ENCODE measurements around the gene RYR2. TPM values are rescaled to one million over a fixed set of nuclear protein-coding genes. Genes with fewer than 3 reads are reported as not detected.

RYR2 gene
- total RNA-seq, 1 donor from 2014 or later, result 15.2 TPM

DNA sequence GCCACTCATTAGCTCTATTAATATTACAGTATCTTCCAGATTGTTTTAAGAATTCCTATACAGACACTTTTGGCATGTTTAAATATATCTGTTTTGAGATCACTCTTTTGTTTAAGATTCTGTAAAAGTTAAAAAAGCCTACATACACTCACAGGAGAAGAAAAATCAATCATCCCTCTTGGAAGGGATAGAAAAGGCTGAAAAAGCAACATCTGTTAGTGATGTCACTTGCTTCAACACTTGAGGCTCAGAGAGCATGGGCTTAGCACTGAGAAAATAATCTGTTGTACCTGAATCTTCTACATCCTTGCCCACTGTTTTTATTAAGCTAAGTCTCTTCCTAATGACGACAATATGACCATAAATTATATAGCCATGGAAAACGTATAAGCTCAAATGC lies 721.8 kb downstream of the RYR2 start:
- Histone ChIP-seq H3K36me3 (no peaks in the 10 kb centered on the region), H3K27me3 (no peaks in the 10 kb centered on the region), H3K9me3 (no peaks in the 10 kb centered on the region), H3K4me1 (no peaks in the 10 kb centered on the region), H3K4me3 (no peak overlapping the region), H3K27ac (no peak overlapping the region)
- intact Hi-C loops (cut with DNase I), result no loop called here
- DNase-seq (ENCODE audit: low spot score in 2 of 2), result no peak
- TF ChIP-seq, protein P1, sequence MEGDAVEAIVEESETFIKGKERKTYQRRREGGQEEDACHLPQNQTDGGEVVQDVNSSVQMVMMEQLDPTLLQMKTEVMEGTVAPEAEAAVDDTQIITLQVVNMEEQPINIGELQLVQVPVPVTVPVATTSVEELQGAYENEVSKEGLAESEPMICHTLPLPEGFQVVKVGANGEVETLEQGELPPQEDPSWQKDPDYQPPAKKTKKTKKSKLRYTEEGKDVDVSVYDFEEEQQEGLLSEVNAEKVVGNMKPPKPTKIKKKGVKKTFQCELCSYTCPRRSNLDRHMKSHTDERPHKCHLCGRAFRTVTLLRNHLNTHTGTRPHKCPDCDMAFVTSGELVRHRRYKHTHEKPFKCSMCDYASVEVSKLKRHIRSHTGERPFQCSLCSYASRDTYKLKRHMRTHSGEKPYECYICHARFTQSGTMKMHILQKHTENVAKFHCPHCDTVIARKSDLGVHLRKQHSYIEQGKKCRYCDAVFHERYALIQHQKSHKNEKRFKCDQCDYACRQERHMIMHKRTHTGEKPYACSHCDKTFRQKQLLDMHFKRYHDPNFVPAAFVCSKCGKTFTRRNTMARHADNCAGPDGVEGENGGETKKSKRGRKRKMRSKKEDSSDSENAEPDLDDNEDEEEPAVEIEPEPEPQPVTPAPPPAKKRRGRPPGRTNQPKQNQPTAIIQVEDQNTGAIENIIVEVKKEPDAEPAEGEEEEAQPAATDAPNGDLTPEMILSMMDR (IDR thresholded peaks at IDR 0.05), result no peak

DNA sequence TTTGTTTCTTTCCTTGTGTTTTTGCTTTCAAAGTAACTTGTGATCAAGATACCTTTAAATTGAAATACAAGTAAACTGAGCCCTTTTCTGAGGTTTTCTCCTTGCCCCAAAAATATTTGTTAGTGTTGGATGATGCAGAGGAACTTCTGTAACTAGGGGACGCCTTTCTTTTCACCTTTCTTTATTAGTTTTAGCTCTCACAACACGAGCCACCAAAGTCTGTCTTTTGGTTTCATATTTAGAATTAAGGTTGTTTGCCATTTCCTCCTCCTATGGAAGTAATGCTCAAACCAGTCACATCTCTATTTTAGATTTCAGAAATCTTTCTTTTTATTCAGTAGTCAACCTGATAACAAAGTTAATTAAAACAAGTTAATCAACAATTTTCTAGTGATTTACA lies 727.9 kb downstream of the RYR2 start:
- TF ChIP-seq, protein P1 (IDR thresholded peaks at IDR 0.05), result no peak
- H3K27me3 ChIP-seq, result no peaks in the 10 kb centered on the region
- no peaks in the 10 kb centered on the region for H3K9me3 ChIP-seq
- no peaks in the 10 kb centered on the region for H3K36me3 ChIP-seq
- DNase-seq (ENCODE audit: low spot score in 2 of 2), result no peak
- no peak overlapping the region for H3K27ac ChIP-seq
- no peaks in the 10 kb centered on the region for H3K4me1 ChIP-seq
- intact Hi-C loops (cut with DNase I), result no loop called here
- H3K4me3 ChIP-seq, result no peak overlapping the region

DNA sequence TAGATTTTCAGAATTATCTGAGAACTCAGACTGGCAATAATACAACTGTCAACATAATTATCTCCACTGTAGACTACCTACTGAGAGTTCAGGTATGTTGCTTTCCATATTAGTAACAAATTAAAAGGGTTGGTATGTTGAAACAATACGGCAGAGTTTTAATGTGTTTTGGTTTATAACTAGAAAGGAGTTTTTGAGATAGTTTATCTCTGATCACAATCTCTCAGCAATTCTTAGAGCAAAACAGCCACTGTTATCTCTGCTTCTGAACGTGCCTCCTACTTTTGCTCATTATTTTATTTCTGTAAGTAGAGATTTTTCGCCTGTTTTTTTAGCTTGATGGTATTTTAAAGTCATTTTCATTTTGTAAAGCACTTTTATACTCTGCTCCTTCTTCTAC lies 730.0 kb downstream of the RYR2 start:
- TF ChIP-seq, protein P1 (IDR thresholded peaks at IDR 0.05), result no peak
- intact Hi-C loops (cut with DNase I), result no loop called here
- H3K27ac ChIP-seq, result no peak overlapping the region

DNA sequence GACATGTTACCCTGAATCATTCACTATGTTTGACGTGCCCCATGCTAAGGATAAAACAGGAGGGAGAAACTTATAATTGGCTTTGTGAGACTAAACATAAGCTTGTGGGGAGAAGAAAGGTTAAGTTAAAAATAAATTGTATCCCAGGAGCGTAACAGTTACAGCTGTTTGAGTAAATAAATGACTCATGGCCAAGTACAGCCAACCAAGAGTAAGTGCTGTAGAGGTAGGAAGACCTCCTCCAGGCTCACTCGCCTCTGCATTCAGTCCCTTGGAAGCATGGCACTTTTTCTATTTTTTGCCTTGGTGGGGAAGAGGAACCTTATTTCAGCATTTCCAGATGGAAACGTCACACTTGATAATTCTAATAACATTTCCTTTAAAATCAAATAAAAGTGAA lies 732.3 kb downstream of the RYR2 start:
- intact Hi-C loops (cut with DNase I), result no loop called here
- TF ChIP-seq, protein P1 (IDR thresholded peaks at IDR 0.05), result no peak

More for the DNA sequence above, 730.0 kb downstream of the RYR2 start:
- H3K27me3 ChIP-seq, result no peaks in the 10 kb centered on the region
- H3K9me3 ChIP-seq, result no peaks in the 10 kb centered on the region
- no peaks in the 10 kb centered on the region for H3K36me3 ChIP-seq
- no peak overlapping the region for H3K4me3 ChIP-seq
- no peaks in the 10 kb centered on the region for H3K4me1 ChIP-seq
- DNase-seq (ENCODE audit: low spot score in 2 of 2), result no peak

DNA sequence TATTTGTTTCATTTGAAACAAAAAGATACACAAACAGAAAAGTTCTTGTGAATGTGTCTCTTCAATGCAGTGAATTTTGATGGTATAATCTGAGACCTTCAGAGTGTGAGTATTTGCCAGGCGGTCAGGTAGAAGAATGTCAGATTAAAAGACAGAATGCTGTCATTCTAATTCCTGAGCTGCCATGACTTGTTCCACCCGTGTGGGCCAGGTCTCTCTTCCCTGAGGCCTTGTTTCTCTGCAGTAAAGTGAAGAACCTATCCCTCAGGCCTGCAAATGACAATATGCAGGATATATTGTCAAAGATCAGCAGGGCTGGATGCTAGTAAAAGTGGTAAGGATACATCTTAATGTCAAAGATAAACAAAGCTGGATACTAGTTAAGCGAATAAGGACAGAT lies 737.4 kb downstream of the RYR2 start:
- DNase-seq (ENCODE audit: low spot score in 2 of 2), result no peak
- intact Hi-C loops (cut with DNase I), result no loop called here
- TF ChIP-seq, protein P1 (IDR thresholded peaks at IDR 0.05), result no peak
- Histone ChIP-seq H3K36me3 (peaks cover 0 to 4% of the 10 kb centered on the region in 2 donors), H3K27ac (no peak overlapping the region), H3K27me3 (no peaks in the 10 kb centered on the region), H3K9me3 (no peaks in the 10 kb centered on the region), H3K4me3 (no peak overlapping the region), H3K4me1 (no peaks in the 10 kb centered on the region)

More for the DNA sequence above, 732.3 kb downstream of the RYR2 start:
- no peak for DNase-seq (ENCODE audit: low spot score in 2 of 2)
- Histone ChIP-seq H3K9me3 (no peaks in the 10 kb centered on the region), H3K36me3 (no peaks in the 10 kb centered on the region), H3K4me3 (no peak overlapping the region), H3K27me3 (no peaks in the 10 kb centered on the region), H3K4me1 (no peaks in the 10 kb centered on the region), H3K27ac (no peak overlapping the region)

DNA sequence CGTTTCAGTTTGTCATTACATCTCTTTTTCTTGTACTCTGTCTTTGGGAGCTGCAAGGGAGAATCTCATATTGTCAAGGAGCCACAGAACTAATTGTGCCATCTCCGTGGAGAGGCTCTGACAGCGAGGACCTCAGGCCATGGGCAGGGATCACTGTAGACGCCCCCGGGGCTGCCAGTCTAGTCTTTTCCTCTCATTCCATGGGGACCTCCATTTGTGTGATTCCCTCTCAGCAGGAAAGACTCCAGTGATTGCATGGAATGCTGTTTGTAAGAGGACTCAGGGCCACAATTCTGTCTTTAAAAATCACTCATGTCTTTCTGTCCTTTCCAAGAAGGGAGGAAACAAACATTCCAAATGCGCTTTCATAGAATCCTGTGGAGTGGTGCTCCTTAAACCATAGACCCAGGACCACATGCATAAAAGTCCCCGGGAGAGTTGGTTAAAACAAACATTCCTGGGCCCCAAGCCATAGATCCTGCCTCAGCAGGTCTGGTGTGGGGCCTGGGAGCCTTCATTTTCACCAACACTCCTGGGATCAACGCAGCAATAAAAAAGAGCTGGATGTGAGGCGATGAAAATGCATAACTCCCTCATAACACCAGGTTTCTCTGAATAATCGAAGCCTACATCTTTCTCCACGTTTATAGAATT lies 744.2 kb downstream of the RYR2 start:
- no peak for DNase-seq (ENCODE audit: low spot score in 2 of 2)
- Histone ChIP-seq H3K36me3 (peaks cover 0 to 12% of the 10 kb centered on the region in 2 donors), H3K27me3 (no peaks in the 10 kb centered on the region), H3K9me3 (no peaks in the 10 kb centered on the region), H3K27ac (no peak overlapping the region), H3K4me1 (no peaks in the 10 kb centered on the region), H3K4me3 (no peak overlapping the region)
- TF ChIP-seq, protein P1 (IDR thresholded peaks at IDR 0.05), result no peak
- intact Hi-C loops (cut with DNase I), result no loop called here
